Aorta (tissue), 5 donors: ENCODE results near the gene MYO1C. TPM values are rescaled to one million over a fixed set of nuclear protein-coding genes. Genes with fewer than 3 reads are reported as not detected.
"Not testable (repeated sequence)": the region's sequence is repeated elsewhere in the genome, so short reads cannot be mapped to it uniquely, and the experiment has no call there.

ENCODE experiments used
- ATAC-seq: fragments of 200-7000 bp; cut with Tn5 transposase; one replicate; pipeline ENCODE4 v1.9.1; 2022; ENCODE audit warnings: moderate library complexity; ENCODE audit not compliant: low FRiP score
- DNase-seq, 2 donors: peaks; one replicate each; pipeline ENCODE4 v3.0.0-alpha.2; 2020
- H3K27ac ChIP-seq, 2 donors: one replicate each; pipeline ENCODE4 v1.5.1; 2013; ENCODE audit warnings: low read length in 2 of 2, mild to moderate bottlenecking in 2 of 2, moderate library complexity in 2 of 2, control low read depth in 1 of 2, inconsistent platforms in 1 of 2, low read depth in 1 of 2
- H3K27me3 ChIP-seq, 2 donors: one replicate each; pipeline ENCODE4 v1.6.1; 2013; ENCODE audit warnings: control low read depth in 1 of 2, low read length in 1 of 2, mild to moderate bottlenecking in 1 of 2, moderate library complexity in 1 of 2; ENCODE audit not compliant: insufficient read depth in 2 of 2, control insufficient read depth in 1 of 2
- H3K36me3 ChIP-seq, 2 donors: one replicate each; pipeline ENCODE4 v1.6.1; 2013; ENCODE audit warnings: control low read depth in 1 of 2, low read length in 1 of 2, mild to moderate bottlenecking in 1 of 2; ENCODE audit not compliant: insufficient read depth in 2 of 2, control insufficient read depth in 1 of 2
- H3K4me1 ChIP-seq, 2 donors: one replicate each; pipeline ENCODE4 v1.6.1; 2013; ENCODE audit warnings: low read length in 2 of 2, control low read depth in 1 of 2, mild to moderate bottlenecking in 1 of 2, moderate library complexity in 1 of 2; ENCODE audit not compliant: insufficient read depth in 2 of 2, control insufficient read depth in 1 of 2
- H3K4me3 ChIP-seq, 2 donors: one replicate each; pipeline ENCODE4 v1.5.1; 2013; ENCODE audit warnings: low read length in 2 of 2, control low read depth in 1 of 2, mild to moderate bottlenecking in 1 of 2
- H3K9me3 ChIP-seq: one replicate; pipeline ENCODE4 v1.6.1; 2013; ENCODE audit warnings: mild to moderate bottlenecking, low read length; ENCODE audit not compliant: control insufficient read depth
- WGBS, 2 donors: extraction: QIAGEN DNeasy Blood & Tissue Kit; methylation state at CpG; one replicate each; pipeline ENCODE4 v1.1.7; 2013; 5-methylcytosine and 5-hydroxymethylcytosine counted together
- intact Hi-C, 2 donors: fragments of 100-400 bp; cut with DNase I; formaldehyde crosslinking; loops; one replicate each; pipeline versions ENCODE4 v1.14.2 to v1.15.0; 2022
- polyA plus RNA-seq, 2 donors: library from polyadenylated mRNA; stranded (reverse); fragments of 200-250 nt; gene quantifications; one replicate each; pipeline ENCODE4 v1.2.3, GENCODE V29; 2013
- total RNA-seq, 2 donors: library from RNA; stranded (reverse); fragmentation: NEBNext Ultra II Directional; extraction: Animal tissue kit (Norgen Biotek cat#: 25700); gene quantifications; one replicate each; pipeline ENCODE4 v1.2.1, GENCODE V29; 2021
- donor health status: healthy with polysubstance abuse.
- donor health status: Bipolar disorder and iron deficiency.
- donor health status: DM: no; HTN: no; CAD: no.
- donor health status: DM: no; HTN: no; CAD: no.
- donor health status: DM: yes; HTN: yes; CAD: no.

The MYO1C gene
- total and polyA plus RNA-seq, 4 donors: 62.6 to 354 (median 202) TPM

GRCh38 chr17:1511290-1511689 lies 18.8 kb upstream of the MYO1C start:
- H3K27me3 ChIP-seq: no peaks in the 10 kb centered on the region
- H3K4me3 ChIP-seq: no peak overlapping the region
- H3K27ac ChIP-seq: peak overlapping the region; percentile 72 to 85
- H3K36me3 ChIP-seq: peaks cover 0 to 8% of the 10 kb centered on the region in 2 donors
- intact Hi-C loops: loop anchor here (5.0 to 10.0 kb wide), 3 partner anchors 54 to 239 kb away; partner anchors contain the start of genes BHLHA9 (in 1 of the 2) and CRK (in 1 of the 2)
- H3K4me1 ChIP-seq: no peaks in the 10 kb centered on the region
- ATAC-seq (peak; percentile 44), DNase-seq (peak in 1 of 2 donors; percentile 77)
- no peaks in the 10 kb centered on the region for H3K9me3 ChIP-seq
- 2 to 9% methylated on average over 10 to 11 of the region's 11 CpGs for WGBS, 2 donors

- peaks cover 0 to 10% of the 10 kb centered on the region in 2 donors for H3K36me3 ChIP-seq
- no peaks in the 10 kb centered on the region for H3K27me3 ChIP-seq
- DNase-seq (no peak), ATAC-seq (no peak)
- H3K9me3 ChIP-seq: no peaks in the 10 kb centered on the region
- H3K4me3 ChIP-seq: no peak overlapping the region
- H3K4me1 ChIP-seq: no peaks in the 10 kb centered on the region
- intact Hi-C loops: no loop called here
- WGBS, 2 donors: 79 to 85% methylated on average over 7 of the region's 7 CpGs
- no peak overlapping the region for H3K27ac ChIP-seq
Measured at GRCh38 chr17:1509290-1509881, 16.9 kb upstream of the MYO1C start.

GRCh38 chr17:1508709-1509108 lies 16.2 kb upstream of the MYO1C start:
- ATAC-seq, intact Hi-C loops, H3K27ac ChIP-seq, H3K4me3 ChIP-seq, H3K36me3 ChIP-seq, H3K27me3 ChIP-seq, DNase-seq, H3K4me1 ChIP-seq, H3K9me3 ChIP-seq: not testable (repeated sequence)
- WGBS, 2 donors: 91 to 99% methylated on average over 21 to 25 of the region's 25 CpGs

GRCh38 chr17:1506649-1507267 lies 14.3 kb upstream of the MYO1C start:
- H3K27ac ChIP-seq: no peak overlapping the region
- peaks cover 0 to 7% of the 10 kb centered on the region in 2 donors for H3K36me3 ChIP-seq
- DNase-seq: no peak
- no peaks in the 10 kb centered on the region for H3K9me3 ChIP-seq
- no peak overlapping the region for H3K4me3 ChIP-seq
- ATAC-seq: no peak
- no peaks in the 10 kb centered on the region for H3K4me1 ChIP-seq
- intact Hi-C loops: no loop called here
- WGBS, 2 donors: 91 to 93% methylated on average over 13 of the region's 13 CpGs
- H3K27me3 ChIP-seq: no peaks in the 10 kb centered on the region

DNA sequence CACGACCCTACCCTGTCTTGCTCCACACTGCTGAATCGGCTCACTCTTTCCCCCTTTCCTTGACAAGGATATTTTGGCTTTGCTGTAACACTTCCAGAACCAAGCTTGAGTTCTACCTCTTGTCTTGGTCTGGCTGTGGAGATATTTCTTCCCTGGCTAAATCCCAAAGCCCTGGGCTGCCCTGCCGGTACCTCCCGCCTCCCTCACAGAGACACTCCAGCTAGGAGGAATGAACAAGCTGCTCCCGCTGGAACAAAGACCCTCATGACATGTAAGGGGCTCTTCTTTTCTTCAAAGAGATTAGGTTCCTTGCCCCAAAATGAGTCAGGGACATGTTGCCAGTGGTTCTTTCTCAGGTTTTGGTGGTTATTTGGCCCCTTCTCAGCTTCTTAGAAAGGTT lies 13.1 kb upstream of the MYO1C start:
- ATAC-seq: no peak
- intact Hi-C loops: no loop called here
- H3K27ac ChIP-seq: no peak overlapping the region
- H3K4me3 ChIP-seq: no peak overlapping the region
- H3K9me3 ChIP-seq: no peaks in the 10 kb centered on the region
- H3K36me3 ChIP-seq: peaks cover 0 to 7% of the 10 kb centered on the region in 2 donors
- 85 to 91% methylated on average over 5 of the region's 5 CpGs for WGBS, 2 donors
- no peaks in the 10 kb centered on the region for H3K4me1 ChIP-seq
- DNase-seq: no peak
- H3K27me3 ChIP-seq: no peaks in the 10 kb centered on the region

- WGBS, 2 donors: 88% methylated on average over 3 of the region's 3 CpGs
- Histone ChIP-seq H3K4me1 (no peaks in the 10 kb centered on the region), H3K27me3 (no peaks in the 10 kb centered on the region), H3K9me3 (no peaks in the 10 kb centered on the region), H3K36me3 (peaks cover 0 to 7% of the 10 kb centered on the region in 2 donors), H3K27ac (no peak overlapping the region), H3K4me3 (no peak overlapping the region)
- intact Hi-C loops: no loop called here
- DNase-seq: no peak
- no peak for ATAC-seq
Measured at GRCh38 chr17:1504866-1505265, 12.4 kb upstream of the MYO1C start.

GRCh38 chr17:1503699-1504098 lies 11.2 kb upstream of the MYO1C start:
- peaks cover 0 to 7% of the 10 kb centered on the region in 2 donors for H3K36me3 ChIP-seq

GRCh38 chr17:1498869-1499268 lies 6.4 kb upstream of the MYO1C start:
- Histone ChIP-seq H3K27ac (no peak overlapping the region), H3K9me3 (no peaks in the 10 kb centered on the region), H3K27me3 (no peaks in the 10 kb centered on the region), H3K36me3 (peaks cover 1 to 4% of the 10 kb centered on the region in 2 donors), H3K4me1 (peaks cover 0 to 3% of the 10 kb centered on the region in 2 donors), H3K4me3 (no peak overlapping the region)
- 81 to 85% methylated on average over 9 of the region's 9 CpGs for WGBS, 2 donors
- intact Hi-C loops: no loop called here
- DNase-seq (peak in 1 of 2 donors; percentile 13), ATAC-seq (no peak)

More at GRCh38 chr17:1503699-1504098, 11.2 kb upstream of the MYO1C start:
- no peak for ATAC-seq
- intact Hi-C loops: no loop called here
- no peaks in the 10 kb centered on the region for H3K4me1 ChIP-seq
- no peak overlapping the region for H3K27ac ChIP-seq
- 82 to 83% methylated on average over 10 of the region's 10 CpGs for WGBS, 2 donors
- DNase-seq: no peak
- H3K9me3 ChIP-seq: no peaks in the 10 kb centered on the region
- H3K4me3 ChIP-seq: no peak overlapping the region
- H3K27me3 ChIP-seq: no peaks in the 10 kb centered on the region

DNA sequence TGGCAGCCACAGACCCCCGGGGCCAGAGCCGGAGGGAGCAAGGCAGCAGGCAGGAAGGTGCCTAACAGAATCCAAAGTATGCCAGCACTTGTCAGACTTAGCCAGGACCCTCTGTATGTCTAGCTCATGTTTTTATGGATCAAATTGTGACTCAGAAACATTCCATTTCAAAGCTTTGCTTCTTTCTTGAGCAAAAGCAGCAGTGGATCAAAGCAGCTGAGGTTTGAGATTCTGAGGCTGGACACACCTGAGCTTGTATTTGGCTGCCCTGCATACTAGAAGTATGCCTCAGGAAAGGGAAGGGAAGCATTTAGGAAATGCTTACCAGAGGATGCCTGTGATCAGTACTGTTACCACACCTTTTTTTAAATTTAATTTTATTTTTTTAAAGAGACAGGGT lies 5.7 kb upstream of the MYO1C start:
- Histone ChIP-seq H3K27ac (no peak overlapping the region), H3K27me3 (no peaks in the 10 kb centered on the region), H3K9me3 (no peaks in the 10 kb centered on the region), H3K4me1 (peaks cover 0 to 3% of the 10 kb centered on the region in 2 donors), H3K36me3 (peaks cover 1 to 4% of the 10 kb centered on the region in 2 donors), H3K4me3 (no peak overlapping the region)
- intact Hi-C loops: no loop called here
- DNase-seq: no peak
- no peak for ATAC-seq
- WGBS, 2 donors: 62 to 72% methylated on average over 2 of the region's 2 CpGs
